SK-N-SH treated with all-trans-retinoic acid at 6 μM for 48 hours (cell line): Measurements from ENCODE around the gene APLN.

Experiments used
- ATAC-seq: fragments of 200-7000 bp; cut with Tn5 transposase; 3 replicates; pipeline ENCODE4 v1.9.1; 2020; ENCODE audit warnings: mild to moderate bottlenecking, moderate library complexity
- ARNTL ChIP-seq: fragments of 450-650 bp; formaldehyde crosslinking; IDR thresholded peaks from 2 replicates; pipeline ENCODE4 v1.5.0; 2020; ENCODE audit warnings: low read depth, mild to moderate bottlenecking, moderate library complexity, borderline replicate concordance
- CREB5 ChIP-seq: fragments of 250-450 bp; sonication (Bioruptor Pico); IDR thresholded peaks from 2 replicates; pipeline ENCODE4 v1.5.1; 2020; ENCODE audit warnings: low read depth, mild to moderate bottlenecking, moderate library complexity
- CSDC2 ChIP-seq: fragments of 250-450 bp; sonication (Bioruptor Pico); IDR thresholded peaks from 2 replicates; pipeline ENCODE4 v1.5.0; 2020; ENCODE audit warnings: mild to moderate bottlenecking, moderate library complexity
- GLIS3 ChIP-seq: fragments of 250-450 bp; sonication (Bioruptor Pico); IDR thresholded peaks from 2 replicates; pipeline ENCODE4 v1.5.0; 2020; ENCODE audit warnings: mild to moderate bottlenecking, moderate library complexity
- ISL1 ChIP-seq: fragments of 250-450 bp; sonication (Bioruptor Pico); IDR thresholded peaks from 2 replicates; pipeline ENCODE4 v2.1.2; 2022; ENCODE audit warnings: mild to moderate bottlenecking, moderate library complexity
- OSR1 ChIP-seq: fragments of 250-450 bp; sonication (Bioruptor Pico); IDR thresholded peaks from 2 replicates; pipeline ENCODE4 v1.8.0; 2022; ENCODE audit warnings: moderate library complexity, mild to moderate bottlenecking, inconsistent platforms
- PATZ1 ChIP-seq: fragments of 250-450 bp; sonication (Bioruptor Pico); IDR thresholded peaks from 2 replicates; pipeline ENCODE4 v1.8.0; 2020; ENCODE audit warnings: mild to moderate bottlenecking, moderate library complexity, borderline replicate concordance
- PPARA ChIP-seq: fragments of 250-450 bp; sonication (Bioruptor Pico); IDR thresholded peaks from 2 replicates; pipeline ENCODE4 v1.5.0; 2020; ENCODE audit warnings: mild to moderate bottlenecking, borderline replicate concordance
- RARB ChIP-seq: fragments of 250-450 bp; sonication (Bioruptor Pico); IDR thresholded peaks from 2 replicates; pipeline ENCODE4 v1.8.0; 2021; ENCODE audit warnings: mild to moderate bottlenecking, moderate library complexity
- SNAI2 ChIP-seq: fragments of 250-450 bp; sonication (Bioruptor Pico); IDR thresholded peaks from 2 replicates; pipeline ENCODE4 v1.5.0; 2020; ENCODE audit warnings: mild to moderate bottlenecking, moderate library complexity
- TCF4 ChIP-seq: fragments of 250-450 bp; sonication (Bioruptor Pico); IDR thresholded peaks from 2 replicates; pipeline ENCODE4 v1.8.0; 2021; ENCODE audit warnings: mild to moderate bottlenecking, moderate library complexity, borderline replicate concordance
- TOX ChIP-seq: fragments of 250-450 bp; sonication (Bioruptor Pico); IDR thresholded peaks from 2 replicates; pipeline ENCODE4 v1.8.0; 2021; ENCODE audit warnings: mild to moderate bottlenecking, moderate library complexity, borderline replicate concordance
- ZC3H10 ChIP-seq: fragments of 250-450 bp; sonication (Bioruptor Pico); IDR thresholded peaks from 2 replicates; pipeline ENCODE4 v1.5.1; 2021; ENCODE audit warnings: mild to moderate bottlenecking, moderate library complexity
- ZFP3 ChIP-seq: fragments of 250-450 bp; sonication (Bioruptor Pico); IDR thresholded peaks from 2 replicates; pipeline ENCODE4 v1.5.0; 2020; ENCODE audit warnings: mild to moderate bottlenecking, moderate library complexity
- ZFP30 ChIP-seq: fragments of 450-650 bp; formaldehyde crosslinking; IDR thresholded peaks from 2 replicates; pipeline ENCODE4 v1.5.0; 2022; ENCODE audit warnings: mild to moderate bottlenecking, moderate library complexity
- ZNF565 ChIP-seq: fragments of 450-650 bp; formaldehyde crosslinking; conservative IDR thresholded peaks from 2 replicates; pipeline ENCODE4 v1.5.0; 2020; ENCODE audit warnings: low read depth, mild to moderate bottlenecking, moderate library complexity
- ZNF70 ChIP-seq: fragments of 450-650 bp; formaldehyde crosslinking; IDR thresholded peaks from 2 replicates; pipeline ENCODE4 v1.5.0; 2020; ENCODE audit warnings: mild to moderate bottlenecking, moderate library complexity
- ZNF8 ChIP-seq: fragments of 450-650 bp; formaldehyde crosslinking; IDR thresholded peaks from 2 replicates; pipeline ENCODE4 v1.5.0; 2020; ENCODE audit warnings: mild to moderate bottlenecking, moderate library complexity
- TF ChIP-seq, protein P1 (sequence below): fragments of 250-450 bp; sonication (Bioruptor Pico); IDR thresholded peaks from 2 replicates; pipeline ENCODE4 v1.5.1; 2021; ENCODE audit warnings: mild to moderate bottlenecking, moderate library complexity
- TF ChIP-seq, protein P2 (sequence below): fragments of 250-450 bp; sonication (Bioruptor Pico); IDR thresholded peaks from 2 replicates; pipeline ENCODE4 v1.5.0; 2020; ENCODE audit warnings: mild to moderate bottlenecking, moderate library complexity

Gene APLN

GRCh38 chrX:129646566-129647417, 8.0 kb downstream of the APLN start:
- TF ChIP-seq ARNTL (CRISPR knock-in tag) (no peak), PATZ1 (CRISPR knock-in tag) (no peak), ZNF70 (CRISPR knock-in tag) (no peak)
- ATAC-seq: no peak

DNA sequence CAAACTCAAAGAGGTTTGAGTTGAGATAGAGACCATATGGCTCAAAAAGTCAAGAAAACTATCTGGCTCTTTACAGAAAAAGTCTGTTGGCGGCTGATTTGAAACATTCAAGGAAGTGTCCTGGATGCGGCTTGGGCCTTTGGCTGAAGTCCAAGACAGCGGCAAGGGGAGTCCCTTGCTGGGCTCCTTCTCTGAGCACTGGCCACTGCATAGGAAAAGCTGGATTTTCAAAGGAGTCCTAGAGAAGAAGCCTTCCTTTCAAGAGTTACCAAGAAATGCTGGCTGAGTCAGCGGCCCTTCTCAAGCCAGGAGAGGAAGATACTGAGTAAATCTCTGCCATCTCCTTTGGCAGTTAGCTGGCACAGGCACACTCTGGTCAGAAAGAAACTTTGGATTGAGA, 12.1 kb downstream of the APLN start:
- ATAC-seq: peak; percentile 73
- TF ChIP-seq ZNF8 (CRISPR knock-in tag): no peak
- TF ChIP-seq, protein P1, sequence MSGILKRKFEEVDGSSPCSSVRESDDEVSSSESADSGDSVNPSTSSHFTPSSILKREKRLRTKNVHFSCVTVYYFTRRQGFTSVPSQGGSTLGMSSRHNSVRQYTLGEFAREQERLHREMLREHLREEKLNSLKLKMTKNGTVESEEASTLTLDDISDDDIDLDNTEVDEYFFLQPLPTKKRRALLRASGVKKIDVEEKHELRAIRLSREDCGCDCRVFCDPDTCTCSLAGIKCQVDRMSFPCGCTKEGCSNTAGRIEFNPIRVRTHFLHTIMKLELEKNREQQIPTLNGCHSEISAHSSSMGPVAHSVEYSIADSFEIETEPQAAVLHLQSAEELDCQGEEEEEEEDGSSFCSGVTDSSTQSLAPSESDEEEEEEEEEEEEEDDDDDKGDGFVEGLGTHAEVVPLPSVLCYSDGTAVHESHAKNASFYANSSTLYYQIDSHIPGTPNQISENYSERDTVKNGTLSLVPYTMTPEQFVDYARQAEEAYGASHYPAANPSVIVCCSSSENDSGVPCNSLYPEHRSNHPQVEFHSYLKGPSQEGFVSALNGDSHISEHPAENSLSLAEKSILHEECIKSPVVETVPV (CRISPR knock-in tag): no peak
- TF ChIP-seq, protein P2, sequence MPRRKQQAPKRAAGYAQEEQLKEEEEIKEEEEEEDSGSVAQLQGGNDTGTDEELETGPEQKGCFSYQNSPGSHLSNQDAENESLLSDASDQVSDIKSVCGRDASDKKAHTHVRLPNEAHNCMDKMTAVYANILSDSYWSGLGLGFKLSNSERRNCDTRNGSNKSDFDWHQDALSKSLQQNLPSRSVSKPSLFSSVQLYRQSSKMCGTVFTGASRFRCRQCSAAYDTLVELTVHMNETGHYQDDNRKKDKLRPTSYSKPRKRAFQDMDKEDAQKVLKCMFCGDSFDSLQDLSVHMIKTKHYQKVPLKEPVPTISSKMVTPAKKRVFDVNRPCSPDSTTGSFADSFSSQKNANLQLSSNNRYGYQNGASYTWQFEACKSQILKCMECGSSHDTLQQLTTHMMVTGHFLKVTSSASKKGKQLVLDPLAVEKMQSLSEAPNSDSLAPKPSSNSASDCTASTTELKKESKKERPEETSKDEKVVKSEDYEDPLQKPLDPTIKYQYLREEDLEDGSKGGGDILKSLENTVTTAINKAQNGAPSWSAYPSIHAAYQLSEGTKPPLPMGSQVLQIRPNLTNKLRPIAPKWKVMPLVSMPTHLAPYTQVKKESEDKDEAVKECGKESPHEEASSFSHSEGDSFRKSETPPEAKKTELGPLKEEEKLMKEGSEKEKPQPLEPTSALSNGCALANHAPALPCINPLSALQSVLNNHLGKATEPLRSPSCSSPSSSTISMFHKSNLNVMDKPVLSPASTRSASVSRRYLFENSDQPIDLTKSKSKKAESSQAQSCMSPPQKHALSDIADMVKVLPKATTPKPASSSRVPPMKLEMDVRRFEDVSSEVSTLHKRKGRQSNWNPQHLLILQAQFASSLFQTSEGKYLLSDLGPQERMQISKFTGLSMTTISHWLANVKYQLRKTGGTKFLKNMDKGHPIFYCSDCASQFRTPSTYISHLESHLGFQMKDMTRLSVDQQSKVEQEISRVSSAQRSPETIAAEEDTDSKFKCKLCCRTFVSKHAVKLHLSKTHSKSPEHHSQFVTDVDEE: no peak
- TF ChIP-seq CSDC2 (CRISPR knock-in tag): no peak
- TF ChIP-seq ZFP3: no peak
- TF ChIP-seq ZC3H10 (CRISPR knock-in tag): no peak
- no peak for TF ChIP-seq CREB5 (CRISPR knock-in tag)
- no peak for TF ChIP-seq PPARA
- no peak for TF ChIP-seq ZNF565 (CRISPR knock-in tag)
- no peak for TF ChIP-seq ARNTL (CRISPR knock-in tag)
- TF ChIP-seq ZFP30: no peak
- no peak for TF ChIP-seq GLIS3 (CRISPR knock-in tag)
- no peak for TF ChIP-seq ZNF70 (CRISPR knock-in tag)
- TF ChIP-seq OSR1 (CRISPR knock-in tag): no peak
- no peak for TF ChIP-seq ISL1 (CRISPR knock-in tag)
- TF ChIP-seq PATZ1 (CRISPR knock-in tag): no peak
- TF ChIP-seq TCF4 (CRISPR knock-in tag): no peak
- TF ChIP-seq RARB (CRISPR knock-in tag): no peak

GRCh38 chrX:129641941-129642340, 12.8 kb downstream of the APLN start:
- TF ChIP-seq RARB (CRISPR knock-in tag) (no peak), ISL1 (CRISPR knock-in tag) (no peak)
- peak; percentile 50 for ATAC-seq

DNA sequence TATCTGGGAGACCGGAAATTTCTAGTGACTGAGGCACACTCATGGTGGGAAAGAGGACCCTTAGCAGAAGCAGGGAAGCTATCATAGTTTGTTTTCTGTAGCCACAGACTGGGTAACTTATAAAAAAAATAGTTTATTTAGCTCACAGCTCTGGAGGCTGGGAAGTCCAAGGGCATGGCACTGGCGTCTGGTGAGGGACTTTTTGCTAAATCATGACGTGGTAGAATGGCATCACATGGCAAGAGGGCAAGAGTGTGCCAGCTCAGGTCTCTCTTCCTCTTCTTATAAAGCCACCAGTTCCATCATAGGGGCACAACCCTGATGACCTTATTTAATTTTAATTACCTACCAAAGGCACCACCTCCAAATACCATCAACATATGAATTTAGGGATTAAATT, 13.3 kb downstream of the APLN start:
- no peak for TF ChIP-seq CSDC2 (CRISPR knock-in tag)
- TF ChIP-seq ZC3H10 (CRISPR knock-in tag): no peak
- no peak for TF ChIP-seq TOX (CRISPR knock-in tag)
- TF ChIP-seq CREB5 (CRISPR knock-in tag): no peak
- TF ChIP-seq PATZ1 (CRISPR knock-in tag): no peak
- no peak for TF ChIP-seq SNAI2
- TF ChIP-seq ZFP3: no peak
- no peak for TF ChIP-seq ARNTL (CRISPR knock-in tag)

More for the DNA sequence above, 13.3 kb downstream of the APLN start:
- no peak for ATAC-seq
